Stimulated activated CD4-positive, alpha-beta T cell treated with anti-CD3 and anti-CD28 coated beads, Interleukin-4, amount 100 ng/mL, for 24 hours (primary cell): ENCODE measurements around the gene DIP2C.

Experiments
- DNase-seq: peaks from one replicate; pipeline ENCODE4 v3.0.0-alpha.2; 2020

DIP2C gene

GRCh38 chr10:623477-624311 is 65.8 kb downstream of the DIP2C start:
- DNase-seq: no peak

GRCh38 chr10:623014-623413 is 66.5 kb downstream of the DIP2C start:
- no peak for DNase-seq

- no peak for DNase-seq
Observed at GRCh38 chr10:621981-622740, 67.3 kb downstream of the DIP2C start.

GRCh38 chr10:621513-621912 is 68.0 kb downstream of the DIP2C start:
- DNase-seq: no peak

DNA sequence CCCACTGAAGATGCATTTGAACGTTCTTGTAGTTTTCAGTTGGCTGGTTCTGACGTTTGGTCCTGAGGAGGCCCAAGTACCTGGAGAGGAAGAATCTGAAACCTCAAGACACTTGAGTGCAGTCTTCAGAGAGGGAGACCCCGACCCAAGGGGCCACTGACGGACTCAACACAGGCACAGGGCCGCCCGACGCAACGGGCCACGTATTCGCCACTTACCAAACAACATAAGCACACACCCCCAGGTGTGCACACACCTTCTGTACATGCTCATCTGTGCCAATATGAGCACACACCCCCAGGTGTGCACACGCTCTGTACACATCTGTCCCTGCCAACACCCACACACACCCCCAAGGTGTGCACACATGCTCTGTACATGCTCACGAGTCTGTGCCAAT is 68.5 kb downstream of the DIP2C start:
- DNase-seq: no peak

DNA sequence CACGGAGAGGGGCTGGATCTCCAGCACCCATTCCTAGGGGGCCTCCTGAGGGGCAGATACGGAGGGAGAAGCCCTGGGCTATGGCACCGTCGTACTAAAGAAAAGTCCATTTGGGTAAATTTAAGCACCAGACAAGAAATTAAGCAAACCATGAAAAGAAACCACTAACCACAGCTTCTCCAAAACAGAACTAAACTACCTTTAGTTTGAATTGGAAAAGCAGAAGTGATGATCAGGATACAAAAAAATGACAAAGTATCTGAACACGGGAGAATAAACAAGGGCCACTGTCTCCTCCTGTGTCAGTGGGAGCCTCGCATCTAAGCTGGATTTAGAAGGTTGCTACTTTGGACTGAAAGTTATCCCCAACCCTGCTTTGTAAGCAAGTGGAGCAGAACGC is 69.1 kb downstream of the DIP2C start:
- DNase-seq: no peak

DNA sequence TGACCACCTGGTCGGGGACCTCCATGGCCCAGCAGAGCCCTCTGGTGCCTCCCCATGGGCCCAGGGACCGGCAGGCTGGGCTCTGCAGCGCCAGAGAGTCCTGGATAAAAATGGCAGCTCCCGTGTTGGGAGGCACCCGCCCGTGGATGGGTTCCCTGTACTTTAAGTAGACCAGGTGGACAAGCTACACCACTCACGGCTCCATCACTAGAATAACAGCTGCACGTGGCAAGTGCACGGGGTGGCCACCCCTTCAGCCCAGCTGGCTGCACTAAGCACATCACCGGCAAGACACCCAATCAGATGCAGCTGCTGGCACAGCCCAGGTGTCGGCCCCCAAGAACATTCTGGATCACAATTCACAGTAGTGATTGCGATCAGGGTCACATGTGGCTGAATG is 69.8 kb downstream of the DIP2C start:
- DNase-seq: no peak

DNA sequence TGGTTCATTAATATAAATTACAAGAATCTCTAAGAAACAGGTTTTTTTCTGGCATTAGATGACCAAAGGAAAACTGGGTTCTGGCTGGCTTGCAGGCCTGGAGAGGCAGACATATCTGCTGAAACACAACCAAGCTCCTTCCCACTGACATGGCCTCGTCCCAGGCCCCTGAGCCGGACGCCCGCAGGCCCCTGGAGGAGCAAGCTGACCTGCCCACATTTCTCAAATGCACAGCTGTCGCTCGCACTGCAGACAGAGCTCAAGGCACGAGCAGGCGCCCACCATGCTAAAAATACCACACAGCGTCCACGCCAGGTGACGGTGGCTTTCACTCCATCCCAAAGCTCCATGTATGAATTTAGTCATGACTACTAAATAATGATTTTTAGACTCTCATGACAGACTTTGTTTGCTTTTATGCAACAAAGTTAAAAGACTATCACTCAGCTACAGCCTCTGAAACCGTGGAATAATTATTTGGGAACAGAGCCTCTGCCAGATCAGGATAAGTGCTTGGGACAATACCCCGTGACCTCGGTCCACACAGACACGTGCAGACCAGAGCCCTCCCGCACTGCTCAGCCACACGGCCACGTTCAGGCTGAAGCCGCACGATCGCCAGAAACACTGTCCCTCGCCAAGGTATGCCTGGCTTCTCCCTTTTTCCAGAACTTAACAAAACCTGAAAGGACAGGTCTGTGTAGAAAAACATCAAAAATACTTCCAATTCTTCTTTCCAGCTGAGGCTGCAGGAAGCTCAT is 71.1 kb downstream of the DIP2C start:
- DNase-seq: no peak

GRCh38 chr10:617471-617870 is 72.0 kb downstream of the DIP2C start:
- DNase-seq: no peak

DNA sequence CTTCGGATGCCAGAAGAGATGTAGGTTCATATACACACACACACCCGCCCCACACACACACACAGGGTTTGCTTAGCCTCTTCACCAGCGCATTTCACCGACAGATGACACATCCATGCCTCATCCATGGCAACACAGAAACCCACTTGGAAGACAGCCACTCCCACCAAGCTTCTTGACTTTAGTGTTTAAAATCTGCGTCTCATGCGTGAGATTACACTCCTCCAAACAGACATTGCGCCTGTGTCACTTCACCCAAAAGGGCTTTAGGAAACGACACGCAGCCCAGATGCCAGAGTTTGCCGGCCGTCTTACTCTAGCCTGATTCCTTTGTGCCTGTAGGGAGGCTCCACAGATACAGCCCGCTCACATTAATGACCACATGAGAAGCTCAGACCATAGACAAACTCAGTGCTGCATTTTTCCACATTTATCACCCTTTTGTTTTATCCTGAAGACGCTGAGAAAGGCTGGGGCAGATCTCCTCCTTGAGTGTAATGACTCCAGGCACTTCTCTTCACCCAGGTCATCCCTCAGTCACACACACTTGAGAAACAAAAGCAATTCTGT is 73.8 kb downstream of the DIP2C start:
- no peak for DNase-seq

GRCh38 chr10:614790-615582 is 74.5 kb downstream of the DIP2C start:
- no peak for DNase-seq

DNA sequence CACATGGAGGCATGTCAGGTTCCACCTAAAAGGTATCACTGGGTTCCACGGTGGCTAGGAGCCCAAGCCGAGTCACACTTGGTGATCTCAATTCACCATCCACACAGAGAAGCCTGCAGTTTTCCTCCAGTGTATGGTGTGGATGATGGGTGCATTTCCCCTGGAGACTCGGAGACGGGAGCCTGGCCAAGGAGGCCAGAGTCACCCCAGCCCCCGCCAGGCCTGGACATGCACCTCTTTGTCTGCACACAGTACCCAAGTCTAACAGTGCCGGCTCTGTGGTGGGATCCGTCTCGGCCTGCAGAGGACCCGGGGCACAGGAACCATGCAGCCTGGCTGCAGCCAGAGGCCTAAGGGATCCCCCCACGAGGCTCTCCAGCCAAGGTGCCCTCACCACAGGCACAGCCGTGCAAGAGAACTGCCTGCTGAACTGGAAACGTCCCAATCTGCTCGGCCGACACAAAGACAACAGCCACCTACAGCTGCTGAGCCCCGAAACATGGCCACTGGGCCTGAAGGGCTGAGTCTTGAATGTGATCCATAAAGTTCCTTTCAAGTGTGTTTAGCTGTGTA is 75.2 kb downstream of the DIP2C start:
- DNase-seq: no peak

DNA sequence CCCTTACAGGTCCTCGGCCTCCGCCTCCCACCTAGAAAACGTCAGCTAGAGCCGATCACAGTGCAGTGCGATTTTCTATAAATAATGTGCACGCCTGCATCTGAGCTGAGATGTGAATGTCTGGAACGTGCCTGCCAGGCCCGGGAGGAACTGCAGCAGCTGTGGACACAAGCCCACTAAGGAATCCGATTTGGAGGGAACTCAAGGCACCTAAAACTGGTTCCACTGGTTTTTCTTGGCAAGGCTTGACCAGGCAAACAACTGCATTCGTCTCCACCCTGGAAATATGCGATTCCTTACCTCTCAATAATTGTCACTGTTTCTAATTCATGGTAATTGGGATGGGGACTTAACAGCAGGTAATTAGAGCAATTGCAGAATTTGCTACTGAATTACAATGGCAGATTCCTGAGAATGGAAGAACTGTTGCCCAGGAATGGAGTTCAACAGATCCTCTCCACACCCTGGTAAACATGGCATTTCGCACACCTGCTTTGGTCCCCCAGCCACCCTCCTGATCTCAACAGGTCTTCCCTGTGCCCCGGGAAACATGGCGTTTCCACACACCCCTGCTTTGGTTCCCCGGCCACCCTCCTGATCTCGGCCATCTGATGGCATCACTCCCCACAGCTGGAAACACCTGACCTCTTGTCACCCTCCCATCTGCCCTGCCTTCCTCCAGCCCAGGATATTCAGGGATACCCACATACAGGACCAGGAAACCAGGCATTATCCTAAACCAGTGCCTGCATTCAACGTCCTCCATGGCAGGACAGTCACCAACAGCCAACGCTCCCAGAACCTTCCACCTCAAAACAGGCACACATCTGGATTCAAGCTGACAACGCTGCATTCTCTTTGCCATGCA is 76.0 kb downstream of the DIP2C start:
- DNase-seq: no peak

DNA sequence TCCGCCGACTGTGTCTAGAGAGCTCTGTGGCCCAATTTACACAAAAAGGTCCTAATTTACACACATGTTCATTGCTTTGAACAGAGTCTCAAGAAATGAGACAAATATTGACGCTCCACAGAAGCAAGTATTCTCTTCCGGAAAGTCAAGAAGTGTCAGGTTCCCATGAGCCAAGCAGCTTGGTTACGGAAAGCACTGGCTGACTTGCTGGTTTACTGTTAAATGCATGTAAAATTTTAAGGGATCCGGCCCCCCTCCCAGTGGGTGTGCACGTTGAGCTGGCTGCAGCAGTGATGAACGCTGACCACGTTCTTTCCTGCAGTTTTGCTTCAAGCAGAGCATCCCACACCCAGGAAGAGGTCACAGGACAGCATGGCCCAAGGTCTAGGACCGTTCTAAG is 76.8 kb downstream of the DIP2C start:
- DNase-seq: no peak

GRCh38 chr10:610642-611305 is 78.7 kb downstream of the DIP2C start:
- peak; percentile 35 for DNase-seq

DNA sequence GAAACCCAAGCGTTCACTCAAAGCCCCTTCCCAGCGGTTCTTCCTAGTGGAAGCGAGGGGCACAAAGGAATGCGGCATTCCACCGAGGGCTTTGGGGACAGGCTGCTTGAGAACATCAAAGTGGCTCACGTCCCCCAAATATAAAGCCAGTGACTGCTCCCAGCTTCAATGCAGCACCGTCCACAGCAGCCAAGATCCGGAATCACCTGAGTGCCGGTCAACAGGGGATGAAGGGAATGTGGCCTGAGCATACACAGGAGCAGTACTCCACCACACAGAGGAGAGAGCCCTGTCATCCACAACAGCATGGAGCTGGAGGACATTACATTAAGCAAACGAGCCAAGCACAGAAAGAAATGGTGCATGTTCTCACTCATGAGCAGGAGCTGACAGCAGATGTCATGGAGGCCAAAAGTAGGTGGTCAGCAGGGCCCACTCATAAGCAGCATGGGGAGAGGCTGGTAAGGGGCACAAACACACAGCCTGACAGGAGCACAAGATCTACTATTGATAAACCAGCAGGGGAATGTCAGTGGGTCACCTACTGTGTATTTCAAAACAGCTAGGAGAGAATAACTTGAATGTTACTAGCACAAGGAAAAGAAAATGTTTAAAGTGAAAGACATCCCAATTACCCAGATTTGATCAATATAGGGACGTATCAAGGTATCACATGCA is 79.5 kb downstream of the DIP2C start:
- no peak for DNase-seq

DNA sequence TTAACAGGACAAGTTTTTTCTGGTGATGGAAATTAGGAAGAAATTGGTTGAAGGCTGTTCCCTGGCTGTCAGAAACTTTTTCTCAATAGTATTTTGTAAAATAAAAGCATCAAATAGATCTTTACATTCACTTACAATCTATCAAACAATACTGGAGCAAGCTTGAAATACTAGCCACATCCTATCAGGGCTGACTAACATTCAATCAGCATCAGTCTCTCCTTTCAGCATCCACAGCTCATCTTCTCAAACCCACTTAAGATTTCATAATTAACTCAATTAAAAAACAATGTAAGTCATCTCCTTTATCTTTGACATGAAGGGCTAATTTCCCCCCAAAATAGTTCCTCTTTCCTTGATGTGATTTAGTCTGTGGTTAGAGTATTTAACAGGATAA is 80.2 kb downstream of the DIP2C start:
- no peak for DNase-seq

- DNase-seq: no peak
Observed at GRCh38 chr10:608331-609261, 80.9 kb downstream of the DIP2C start.
